Tibial nerve (tissue), 4 donors: ENCODE measurements around the gene ARFGEF3. TPM values are rescaled to one million over a fixed set of nuclear protein-coding genes. Genes with fewer than 3 reads are reported as not detected.

Experiments used
- DNase-seq, 2 donors: peaks; one replicate each; pipeline ENCODE4 v3.0.0-alpha.2; 2019; ENCODE audit warnings: low spot score in 2 of 2
- H3K27ac ChIP-seq, 4 donors: fragments of 200-600 bp; sonication (generic) in 3 of 4; one replicate each; pipeline ENCODE4 v1.5.1; 2017 to 2019; ENCODE audit warnings: mild to moderate bottlenecking in 1 of 4
- H3K27me3 ChIP-seq, 2 donors: fragments of 200-600 bp; sonication (generic) in 1 of 2; one replicate each; pipeline versions ENCODE4 v1.5.1 to v1.6.0; 2017 to 2019
- H3K36me3 ChIP-seq, 3 donors: fragments of 200-600 bp; sonication (generic); one replicate each; pipeline ENCODE4 v1.5.1; 2018 to 2019
- H3K4me1 ChIP-seq, 4 donors: fragments of 200-600 bp; sonication (generic) in 3 of 4; one replicate each; pipeline ENCODE4 v1.5.1; 2017 to 2019
- H3K4me3 ChIP-seq, 4 donors: fragments of 200-600 bp; sonication (generic) in 3 of 4; one replicate each; pipeline ENCODE4 v1.5.1; 2017 to 2019; ENCODE audit warnings: mild to moderate bottlenecking in 1 of 4, moderate library complexity in 1 of 4
- H3K9me3 ChIP-seq, 4 donors: fragments of 200-600 bp; sonication (generic) in 3 of 4; one replicate each; pipeline ENCODE4 v1.5.1; 2017 to 2019
- EP300 ChIP-seq, 2 donors: sonication (generic); formaldehyde crosslinking; IDR thresholded peaks; one replicate each; pipeline ENCODE4 v1.6.1; 2017; ENCODE audit warnings: antibody characterized with exemption in 2 of 2, mild to moderate bottlenecking in 1 of 2
- POLR2A ChIP-seq, 2 donors: fragments of 450-650 bp; IDR thresholded peaks; one replicate each; pipeline ENCODE4 v1.6.1; 2017; ENCODE audit warnings: antibody characterized with exemption in 2 of 2, mild to moderate bottlenecking in 2 of 2, moderate library complexity in 2 of 2
- WGBS, 2 donors: methylation state at CpG; one replicate each; pipeline ENCODE4 v1.1.5; 2018; 5-methylcytosine and 5-hydroxymethylcytosine counted together
- total RNA-seq, 4 donors: library from RNA; depleted of rRNA; stranded (reverse); fragments of >200 nt; gene quantifications; one replicate each; pipeline ENCODE4 v1.1.0, GENCODE V29; 2016
- TF ChIP-seq, protein P1 (sequence below), 5 experiments: fragments of 200-600 bp in 3 of 5; fragments of 450-650 bp in 2 of 5; sonication (generic) in 3 of 5; IDR thresholded peaks; one replicate each; pipeline ENCODE4 v1.5.1; 2016 to 2019; ENCODE audit warnings: antibody characterized with exemption in 5 of 5, mild to moderate bottlenecking in 3 of 5, moderate library complexity in 2 of 5

ARFGEF3 gene
- total RNA-seq, 4 donors from 2014 or later = 3.9 to 6.9 (median 5.4) TPM

DNA sequence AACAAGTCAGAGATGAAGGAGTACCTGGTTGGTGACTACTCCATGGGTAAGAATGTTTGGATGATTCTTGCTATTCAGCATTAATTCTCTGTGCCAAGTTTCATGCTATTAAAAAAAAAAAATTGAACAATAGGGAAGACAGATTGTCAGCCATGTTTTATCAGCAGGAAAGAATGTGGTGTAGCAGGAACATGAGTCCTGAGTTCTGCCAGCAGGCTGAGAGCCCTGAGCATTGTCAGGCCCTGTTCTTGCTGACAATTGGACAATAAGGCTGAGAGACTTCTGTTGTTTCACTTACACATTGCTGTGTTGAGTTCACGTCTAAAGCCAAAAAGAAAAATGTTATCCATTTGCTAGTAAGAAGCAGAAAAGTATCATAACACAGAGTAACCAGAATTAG lies 145.6 kb downstream of the ARFGEF3 start:
- DNase-seq = no peak
- H3K27ac ChIP-seq = no peak overlapping the region
- H3K9me3 ChIP-seq = no peaks in the 10 kb centered on the region
- H3K36me3 ChIP-seq = no peaks in the 10 kb centered on the region
- H3K27me3 ChIP-seq = no peaks in the 10 kb centered on the region
- H3K4me3 ChIP-seq = no peak overlapping the region
- WGBS, 2 donors = 55 to 65% methylated on average over 1 of the region's 1 CpG
- no peaks in the 10 kb centered on the region for H3K4me1 ChIP-seq
- TF ChIP-seq POLR2A (IDR thresholded peaks at IDR 0.05) (no peak), EP300 (IDR thresholded peaks at IDR 0.05) (no peak)
- TF ChIP-seq, protein P1, sequence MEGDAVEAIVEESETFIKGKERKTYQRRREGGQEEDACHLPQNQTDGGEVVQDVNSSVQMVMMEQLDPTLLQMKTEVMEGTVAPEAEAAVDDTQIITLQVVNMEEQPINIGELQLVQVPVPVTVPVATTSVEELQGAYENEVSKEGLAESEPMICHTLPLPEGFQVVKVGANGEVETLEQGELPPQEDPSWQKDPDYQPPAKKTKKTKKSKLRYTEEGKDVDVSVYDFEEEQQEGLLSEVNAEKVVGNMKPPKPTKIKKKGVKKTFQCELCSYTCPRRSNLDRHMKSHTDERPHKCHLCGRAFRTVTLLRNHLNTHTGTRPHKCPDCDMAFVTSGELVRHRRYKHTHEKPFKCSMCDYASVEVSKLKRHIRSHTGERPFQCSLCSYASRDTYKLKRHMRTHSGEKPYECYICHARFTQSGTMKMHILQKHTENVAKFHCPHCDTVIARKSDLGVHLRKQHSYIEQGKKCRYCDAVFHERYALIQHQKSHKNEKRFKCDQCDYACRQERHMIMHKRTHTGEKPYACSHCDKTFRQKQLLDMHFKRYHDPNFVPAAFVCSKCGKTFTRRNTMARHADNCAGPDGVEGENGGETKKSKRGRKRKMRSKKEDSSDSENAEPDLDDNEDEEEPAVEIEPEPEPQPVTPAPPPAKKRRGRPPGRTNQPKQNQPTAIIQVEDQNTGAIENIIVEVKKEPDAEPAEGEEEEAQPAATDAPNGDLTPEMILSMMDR (IDR thresholded peaks at IDR 0.05) = no peak

DNA sequence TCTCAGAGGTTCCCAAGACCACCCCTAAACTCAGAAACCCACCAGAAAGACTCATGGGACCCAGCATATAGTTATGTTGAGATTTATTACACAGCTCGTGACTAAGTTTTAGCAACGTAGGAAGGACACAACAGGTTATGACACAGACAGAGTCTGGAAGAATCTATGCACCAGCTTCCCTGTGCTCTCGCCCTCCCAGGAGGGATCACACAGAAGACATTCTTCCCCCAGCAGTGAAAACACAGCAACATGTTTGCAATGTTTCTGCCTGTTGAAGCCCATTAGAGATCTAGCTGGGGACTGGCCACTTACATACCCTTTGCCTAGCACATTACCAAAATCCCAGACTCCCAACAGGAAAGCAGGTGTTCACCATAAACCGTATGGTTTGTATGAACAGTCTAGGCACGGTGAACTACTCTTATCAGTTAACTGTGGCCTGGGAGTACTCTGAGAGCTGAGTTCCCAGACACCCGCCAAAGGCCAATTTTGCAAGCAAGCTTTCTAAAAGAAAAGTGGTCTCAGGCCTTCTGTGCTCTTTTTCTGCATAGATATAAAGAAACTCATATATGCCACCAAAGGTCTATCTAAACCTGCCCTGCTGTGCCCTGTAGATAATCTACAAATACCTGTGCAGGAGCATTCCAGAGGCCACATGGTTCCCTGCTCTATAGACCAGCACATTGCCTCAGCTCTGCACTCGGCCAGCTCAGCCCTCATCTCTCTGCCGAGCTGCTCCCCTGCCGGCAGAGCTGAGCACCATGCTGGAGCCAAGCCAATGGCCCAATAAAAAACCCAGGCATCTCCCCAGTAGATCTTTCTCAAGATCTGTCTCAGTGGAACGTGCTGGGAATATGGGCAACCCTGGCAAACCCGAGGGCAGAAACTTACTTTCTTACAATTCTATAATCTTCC lies 146.3 kb downstream of the ARFGEF3 start:
- Histone ChIP-seq H3K36me3 (no peaks in the 10 kb centered on the region), H3K4me3 (no peak overlapping the region), H3K27ac (no peak overlapping the region), H3K4me1 (no peaks in the 10 kb centered on the region), H3K9me3 (no peaks in the 10 kb centered on the region), H3K27me3 (no peaks in the 10 kb centered on the region)
- peak; percentile 9 to 27 for DNase-seq
- TF ChIP-seq, protein P1 (IDR thresholded peaks at IDR 0.05) = peak in 1 of 5 experiments; percentile 27
- no peak for TF ChIP-seq EP300 (IDR thresholded peaks at IDR 0.05)
- WGBS, 2 donors = 69 to 76% methylated on average over 11 of the region's 11 CpGs

DNA sequence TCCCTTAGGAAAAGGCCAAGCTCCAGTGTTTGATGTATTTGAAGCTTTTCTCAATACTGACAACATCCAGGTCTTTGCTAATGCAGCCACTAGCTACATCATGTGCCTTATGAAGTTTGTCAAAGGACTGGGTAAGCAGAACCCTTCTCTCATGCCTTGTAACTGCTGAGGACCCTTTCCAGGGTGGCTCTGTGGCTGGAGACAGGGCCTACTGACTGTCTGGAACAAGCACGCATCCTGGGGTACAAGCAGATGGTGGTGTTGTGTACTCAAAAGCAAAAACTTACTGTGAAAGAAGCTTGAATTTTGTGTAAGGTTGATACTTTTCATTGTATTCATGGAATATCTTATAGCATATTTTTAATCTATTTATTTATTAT lies 147.0 kb downstream of the ARFGEF3 start:
- no peak for DNase-seq
- H3K27ac ChIP-seq = no peak overlapping the region
- TF ChIP-seq POLR2A (IDR thresholded peaks at IDR 0.05) (no peak), EP300 (IDR thresholded peaks at IDR 0.05) (no peak)
- TF ChIP-seq, protein P1 (IDR thresholded peaks at IDR 0.05) = no peak
- no peaks in the 10 kb centered on the region for H3K9me3 ChIP-seq
- no peaks in the 10 kb centered on the region for H3K27me3 ChIP-seq
- H3K36me3 ChIP-seq = no peaks in the 10 kb centered on the region
- H3K4me1 ChIP-seq = no peaks in the 10 kb centered on the region
- WGBS, 2 donors = 96% methylated on average over 1 of the region's 1 CpG
- no peak overlapping the region for H3K4me3 ChIP-seq

DNA sequence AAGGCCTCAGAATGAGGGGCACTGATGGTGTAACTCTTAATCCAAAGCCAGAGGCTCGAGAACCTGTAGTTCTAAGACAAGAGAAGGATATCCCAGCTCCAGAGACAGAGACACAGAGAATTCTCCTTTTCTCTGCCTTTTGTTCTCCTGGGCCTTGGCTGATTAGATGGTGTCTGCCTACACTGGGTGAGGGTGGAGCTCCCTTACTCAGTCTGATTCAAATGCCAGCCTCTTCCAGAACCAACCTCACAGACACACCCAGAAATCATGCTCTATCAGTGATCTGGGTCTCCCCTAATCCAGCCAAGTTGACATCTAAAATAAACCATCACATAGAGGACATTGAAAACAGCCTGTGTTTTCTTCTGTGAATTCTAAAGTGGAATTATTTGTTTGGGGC lies 148.0 kb downstream of the ARFGEF3 start:
- Histone ChIP-seq H3K27ac (no peak overlapping the region), H3K36me3 (no peaks in the 10 kb centered on the region), H3K4me3 (no peak overlapping the region), H3K4me1 (no peaks in the 10 kb centered on the region), H3K27me3 (no peaks in the 10 kb centered on the region), H3K9me3 (no peaks in the 10 kb centered on the region)
- WGBS, 2 donors = 83 to 89% methylated on average over 1 of the region's 1 CpG
- DNase-seq = no peak
- TF ChIP-seq, protein P1 (IDR thresholded peaks at IDR 0.05) = no peak
- TF ChIP-seq EP300 (IDR thresholded peaks at IDR 0.05) (no peak), POLR2A (IDR thresholded peaks at IDR 0.05) (no peak)

DNA sequence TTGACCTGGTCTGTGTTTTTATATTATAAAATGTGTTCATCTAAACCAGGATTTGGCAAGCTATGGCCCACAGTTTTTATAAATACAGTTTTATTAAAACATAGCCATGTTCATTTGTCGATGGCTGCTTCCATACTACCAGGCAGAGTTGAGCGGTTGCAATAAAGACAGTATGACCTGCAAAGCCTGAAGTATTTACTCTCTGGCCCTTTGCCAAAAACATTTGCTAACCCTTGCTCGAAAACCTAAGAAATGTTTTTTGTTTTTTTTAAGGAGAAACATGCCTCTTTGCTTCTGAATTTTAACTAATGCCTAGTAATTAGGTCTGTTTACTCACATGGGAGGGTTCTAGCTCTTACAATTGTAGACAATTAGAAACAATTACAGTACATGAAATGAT lies 148.6 kb downstream of the ARFGEF3 start:
- TF ChIP-seq, protein P1 (IDR thresholded peaks at IDR 0.05) = no peak
- TF ChIP-seq EP300 (IDR thresholded peaks at IDR 0.05) (no peak), POLR2A (IDR thresholded peaks at IDR 0.05) (no peak)
- DNase-seq = no peak
- Histone ChIP-seq H3K27ac (no peak overlapping the region), H3K27me3 (no peaks in the 10 kb centered on the region), H3K9me3 (no peaks in the 10 kb centered on the region), H3K4me3 (no peak overlapping the region), H3K36me3 (no peaks in the 10 kb centered on the region), H3K4me1 (no peaks in the 10 kb centered on the region)
- 33 to 58% methylated on average over 3 of the region's 3 CpGs for WGBS, 2 donors
